Superior temporal gyrus (tissue), 1 donor: ENCODE measurements around the gene SLC35C1.
"Not testable (repeated sequence)": the region's sequence is repeated elsewhere in the genome, so short reads cannot be mapped to it uniquely, and the experiment has no call there.

Source experiments
- DNase-seq: peaks from one replicate; pipeline ENCODE4 v3.0.0-alpha.2; 2016; ENCODE audit errors: extremely low spot score

Gene SLC35C1

GRCh38 chr11:45811109-45811435 is 6.1 kb downstream of the SLC35C1 start:
- DNase-seq, result no peak

DNA sequence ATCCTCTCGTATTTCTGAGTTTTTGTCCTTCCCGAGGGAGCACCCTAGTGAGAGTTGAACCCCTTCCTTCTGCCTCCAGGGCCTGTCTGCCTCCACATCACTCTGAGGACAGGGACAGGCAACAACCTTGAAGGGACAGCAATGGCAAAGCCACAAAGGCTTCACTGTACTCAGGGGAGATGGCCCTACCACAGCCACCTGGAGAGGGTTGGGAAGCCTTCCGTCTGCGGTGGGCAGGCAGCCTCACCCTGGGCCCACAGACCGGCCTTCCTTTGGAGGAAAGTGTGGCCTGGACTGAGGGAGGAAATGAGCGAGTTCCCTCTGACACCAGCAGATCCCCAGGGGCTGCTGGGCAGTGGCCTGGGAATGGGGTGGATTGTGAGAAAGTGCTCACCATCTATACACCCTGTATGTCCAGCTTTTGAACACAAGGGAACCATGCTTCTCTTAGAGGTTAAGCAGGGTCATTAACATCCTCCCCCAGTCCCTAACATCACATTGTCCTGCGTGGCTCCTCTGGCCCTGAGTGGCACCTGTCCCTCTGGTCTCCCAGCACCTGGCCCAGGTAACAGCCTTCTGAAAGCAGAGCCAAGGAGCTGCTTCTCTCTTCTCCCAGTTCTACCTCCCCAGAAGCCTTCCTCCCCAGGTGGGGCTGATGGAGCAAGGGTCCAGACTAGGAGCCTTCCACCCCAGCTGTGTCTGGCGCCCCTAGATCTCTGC is 6.8 kb downstream of the SLC35C1 start:
- no peak for DNase-seq

GRCh38 chr11:45812581-45813548 is 7.9 kb downstream of the SLC35C1 start:
- no peak for DNase-seq

GRCh38 chr11:45815747-45816146 is 10.8 kb downstream of the SLC35C1 start:
- no peak for DNase-seq

DNA sequence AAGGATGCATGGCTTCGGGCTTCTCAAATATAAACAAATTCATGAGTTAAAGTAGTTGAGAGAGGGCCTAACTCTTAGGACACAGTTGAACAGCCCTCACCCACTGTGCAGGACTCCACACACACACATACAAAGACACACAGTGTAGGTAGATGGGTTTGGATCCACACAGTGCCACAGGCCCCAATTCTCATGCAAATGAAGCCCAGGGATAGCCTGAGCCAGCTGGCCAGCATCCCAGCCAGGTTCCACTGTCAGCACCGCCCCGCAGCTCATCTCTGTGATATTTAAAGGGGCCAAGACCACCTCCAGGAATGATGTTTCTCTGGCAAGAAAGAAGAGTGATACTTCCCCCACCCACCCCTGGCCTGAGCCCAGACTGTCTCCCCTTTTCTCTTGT is 11.7 kb downstream of the SLC35C1 start:
- no peak for DNase-seq

DNA sequence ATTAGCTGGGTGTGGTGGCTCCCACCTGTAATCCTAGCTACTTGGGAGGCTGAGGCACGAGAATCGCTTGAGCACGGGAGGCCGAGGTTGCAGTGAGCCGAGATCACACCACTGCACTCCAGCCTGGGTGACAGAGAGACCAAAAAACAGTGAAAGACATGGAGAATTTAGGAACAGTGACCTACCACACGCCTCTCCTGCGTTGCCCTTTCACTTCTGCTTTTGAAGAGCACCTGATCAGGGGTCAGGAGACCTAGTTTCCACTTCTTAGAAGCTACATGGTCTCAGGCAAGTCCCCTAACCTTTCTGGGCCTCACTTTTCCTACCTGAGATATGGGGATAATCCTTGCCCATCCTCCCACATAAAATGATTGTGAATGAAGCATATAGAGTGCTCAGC is 12.2 kb downstream of the SLC35C1 start:
- no peak for DNase-seq

DNA sequence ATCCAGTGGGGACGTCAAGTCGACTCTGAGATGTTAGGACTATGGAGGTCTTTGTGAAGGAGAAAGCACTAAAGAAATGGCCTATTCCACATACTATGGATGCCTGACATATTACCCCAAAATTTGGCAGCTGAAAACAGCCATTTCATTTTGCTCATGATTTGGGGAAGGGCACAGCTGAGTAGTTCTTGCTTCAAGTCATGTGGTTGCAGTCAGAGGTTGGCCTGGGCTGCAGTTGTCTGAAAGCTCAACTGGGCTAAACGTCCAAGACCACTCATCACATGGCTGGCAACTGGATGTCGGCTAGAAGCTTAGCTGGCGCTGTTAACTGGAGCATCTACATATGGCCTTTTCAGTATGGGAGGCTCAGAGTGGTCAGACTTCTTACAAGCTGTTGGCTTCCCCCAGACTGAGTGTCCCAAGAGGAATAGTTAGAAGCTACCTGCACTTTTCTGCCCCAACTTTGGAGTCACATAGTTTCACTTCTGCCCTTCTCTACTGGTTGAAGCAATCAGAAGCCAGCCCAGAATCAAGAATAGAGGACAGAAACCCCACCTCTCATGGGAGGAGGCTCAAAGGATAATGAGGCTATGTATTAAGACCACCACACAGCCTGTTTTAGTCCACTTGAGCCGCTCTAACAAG is 14.1 kb downstream of the SLC35C1 start:
- no peak for DNase-seq

DNA sequence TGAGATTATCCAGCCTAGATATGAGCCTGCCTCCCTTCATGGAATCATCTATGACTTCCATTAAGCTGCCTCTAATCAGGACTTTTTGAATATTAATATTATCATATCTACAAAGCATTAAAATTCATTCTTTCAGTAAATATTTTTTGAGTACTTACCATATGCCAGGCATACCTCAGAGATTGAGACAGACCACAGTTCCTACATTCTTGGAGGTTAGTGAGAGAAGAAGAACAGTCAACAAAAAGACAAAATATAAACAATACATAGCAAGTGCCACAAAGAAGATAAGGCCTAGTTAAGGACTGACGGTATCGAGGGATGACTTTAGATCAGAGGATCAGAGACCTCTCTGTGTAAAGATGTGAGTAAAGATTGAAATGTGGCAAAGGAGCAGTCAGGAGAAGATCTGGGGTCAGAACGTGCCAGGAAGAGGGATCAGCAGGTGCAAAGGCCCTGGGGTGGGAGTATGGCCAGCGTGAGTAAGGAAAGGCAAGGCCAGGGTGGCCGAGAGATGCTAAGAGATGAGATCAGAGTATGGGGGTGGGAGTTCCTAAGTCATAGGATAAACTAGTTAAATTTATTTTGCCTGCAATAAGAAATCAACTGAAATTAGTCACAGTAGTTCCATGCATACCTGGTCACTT is 15.4 kb downstream of the SLC35C1 start:
- no peak for DNase-seq

GRCh38 chr11:45826492-45826891 is 21.5 kb downstream of the SLC35C1 start:
- DNase-seq, result not testable (repeated sequence)

DNA sequence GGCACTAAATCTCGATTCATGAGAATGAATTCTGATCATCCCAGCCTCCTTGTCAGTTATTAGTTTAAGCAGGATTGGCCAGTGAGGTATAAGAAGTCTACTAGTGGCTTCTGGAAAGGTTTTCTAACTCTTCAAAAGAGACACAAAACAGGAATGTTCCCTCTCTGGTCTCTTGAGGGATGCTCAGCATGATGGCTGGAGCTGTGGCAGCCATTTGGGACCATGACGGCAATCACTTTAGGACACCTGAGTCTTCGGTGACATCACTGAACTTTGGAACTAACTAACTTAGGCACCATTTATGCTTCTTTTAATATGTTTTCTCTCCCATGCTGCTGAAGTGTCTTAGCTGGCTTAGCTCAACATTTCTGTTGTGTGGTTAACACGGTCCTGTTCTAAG is 22.2 kb downstream of the SLC35C1 start:
- no peak for DNase-seq

GRCh38 chr11:45828996-45829395 is 24.0 kb downstream of the SLC35C1 start:
- no peak for DNase-seq

DNA sequence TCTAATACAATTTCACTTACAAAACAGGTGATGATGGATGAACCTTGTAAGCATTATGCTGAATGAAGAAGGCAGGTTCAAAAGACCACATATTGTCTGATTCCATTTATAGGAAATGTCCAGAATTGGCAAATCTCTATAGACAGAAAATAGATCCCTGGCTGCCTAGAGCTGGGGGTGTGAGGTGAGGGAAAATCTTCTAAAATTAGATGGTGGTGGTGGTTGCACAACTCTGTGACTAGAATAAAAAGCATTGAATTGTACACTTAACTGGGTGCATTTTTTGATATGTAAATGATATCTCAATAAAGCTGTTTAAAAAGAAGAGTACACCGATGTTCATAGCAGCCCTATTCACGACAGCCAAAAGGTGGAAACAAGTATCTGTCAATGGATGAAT is 25.6 kb downstream of the SLC35C1 start:
- DNase-seq, result peak; percentile 32

DNA sequence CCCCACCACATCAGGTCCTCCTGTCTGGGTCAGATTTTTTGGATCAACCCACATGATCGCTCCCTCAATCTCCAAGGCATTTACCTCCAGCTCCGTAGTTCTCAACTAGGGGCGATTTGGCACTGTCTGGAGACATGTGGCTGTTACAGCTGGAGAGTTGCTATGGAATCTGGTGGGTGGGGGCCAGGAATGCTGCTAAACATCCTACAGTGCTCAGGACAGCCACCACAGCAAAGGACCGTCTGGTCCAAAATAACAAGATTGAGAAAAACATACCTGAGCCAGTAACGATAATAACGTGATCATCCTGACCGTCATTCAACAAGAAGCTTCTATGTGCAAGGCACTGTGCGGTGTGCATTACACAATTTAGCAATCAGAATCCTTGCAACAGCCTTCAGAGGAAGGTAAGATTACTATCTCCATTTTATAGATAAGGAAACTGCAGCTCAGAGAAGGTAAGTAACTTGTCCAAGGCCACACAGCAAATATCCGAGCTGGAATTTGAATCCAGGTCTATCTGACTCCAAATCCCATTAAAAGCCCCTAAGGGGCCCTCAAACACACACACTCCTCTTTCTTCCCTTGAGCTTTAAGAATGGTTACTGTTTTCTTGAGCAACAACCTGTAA is 28.0 kb downstream of the SLC35C1 start:
- no peak for DNase-seq

DNA sequence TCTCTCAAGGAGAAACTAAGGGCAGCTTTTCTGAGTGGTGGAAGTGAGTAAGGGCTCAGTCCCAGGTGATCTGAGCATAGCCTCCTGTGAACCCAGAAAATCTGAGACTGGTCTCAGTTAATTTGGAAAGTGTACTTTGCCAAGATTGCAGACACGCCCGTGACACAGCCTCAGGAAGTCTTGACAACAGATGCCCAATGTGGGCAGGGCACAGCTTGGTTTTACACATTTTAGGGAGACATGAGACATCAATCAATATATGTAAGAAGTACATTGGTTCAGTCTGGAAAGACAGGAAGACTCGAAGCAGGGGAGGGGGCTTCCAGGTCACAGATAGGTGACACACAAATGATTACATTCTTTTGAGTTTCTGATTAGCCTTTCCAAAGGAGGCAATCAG is 28.8 kb downstream of the SLC35C1 start:
- DNase-seq, result no peak

- DNase-seq, result no peak
Observed at GRCh38 chr11:45834298-45834756, 29.4 kb downstream of the SLC35C1 start.

GRCh38 chr11:45839204-45839603 is 34.3 kb downstream of the SLC35C1 start:
- no peak for DNase-seq

GRCh38 chr11:45840251-45840650 is 35.3 kb downstream of the SLC35C1 start:
- DNase-seq, result not testable (repeated sequence)

DNA sequence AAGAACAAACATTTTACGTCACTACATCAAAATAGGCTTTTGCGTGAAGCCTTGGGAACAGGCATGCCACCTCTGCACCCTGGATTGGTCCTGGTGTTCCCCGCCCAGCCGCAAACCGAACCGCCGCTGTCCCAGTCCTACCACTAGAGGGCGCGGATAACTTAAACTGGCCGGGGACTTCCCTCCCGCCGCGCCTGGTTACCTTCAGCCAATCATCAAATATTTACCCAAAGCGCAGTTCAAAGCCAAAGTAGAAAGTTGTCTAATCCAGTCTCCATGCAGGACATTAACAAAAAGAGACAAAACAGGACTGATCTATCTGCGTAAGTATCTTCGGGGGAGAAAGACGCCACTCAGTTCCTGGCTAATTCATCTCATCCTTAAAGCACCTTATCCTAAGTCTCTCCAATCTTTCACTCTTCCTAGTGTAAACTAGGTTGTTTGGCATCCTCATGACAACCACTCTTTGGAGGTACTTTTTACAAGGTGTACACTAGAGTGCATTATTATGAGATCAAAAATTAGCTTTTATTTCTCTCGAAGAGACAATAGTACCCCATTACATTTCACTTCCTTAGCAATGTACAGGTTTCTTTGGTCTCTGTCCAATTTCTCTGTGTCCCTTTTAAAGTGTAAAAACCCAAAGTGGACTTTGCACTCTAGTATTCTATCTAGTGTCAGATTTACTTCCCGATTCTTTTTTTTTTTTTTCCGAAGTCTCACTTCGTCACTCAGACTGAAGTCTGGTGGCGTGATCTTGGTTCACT is 38.4 kb downstream of the SLC35C1 start:
- DNase-seq, result peak; percentile 92

DNA sequence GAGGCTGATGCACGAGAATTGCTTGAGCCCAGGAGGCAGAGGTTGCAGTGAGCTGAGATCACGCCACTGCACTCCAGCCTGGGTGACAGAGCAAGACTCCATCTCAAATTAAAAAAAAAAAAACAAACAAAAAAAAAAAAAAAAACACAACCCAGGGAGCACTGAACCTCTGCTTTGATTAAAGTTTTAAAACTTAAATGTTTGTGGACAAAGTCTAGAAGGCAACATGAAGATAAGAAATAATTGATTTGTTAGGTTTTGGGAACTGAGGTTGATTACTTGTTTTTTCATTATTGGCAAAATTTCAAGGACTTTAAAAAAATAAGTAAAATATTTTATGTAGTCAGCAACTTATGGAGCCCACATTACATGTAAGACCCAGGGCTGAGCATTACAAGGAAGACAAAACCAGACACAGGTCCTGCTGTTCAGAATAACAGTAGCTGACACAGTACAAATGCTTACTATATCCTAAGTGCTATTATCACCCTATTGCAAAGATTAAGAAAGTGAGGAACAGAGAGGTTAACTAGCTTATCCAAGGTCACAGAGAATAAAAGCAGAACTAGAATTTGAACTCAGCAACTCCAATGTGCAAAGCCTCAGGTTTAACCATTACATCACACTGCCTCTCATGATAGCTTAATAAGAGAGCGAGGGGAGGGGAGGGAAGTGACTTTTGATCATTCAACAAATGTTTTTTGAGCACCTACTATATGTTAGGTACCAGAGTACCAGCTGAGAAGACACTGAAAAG is 40.1 kb downstream of the SLC35C1 start:
- DNase-seq, result no peak

DNA sequence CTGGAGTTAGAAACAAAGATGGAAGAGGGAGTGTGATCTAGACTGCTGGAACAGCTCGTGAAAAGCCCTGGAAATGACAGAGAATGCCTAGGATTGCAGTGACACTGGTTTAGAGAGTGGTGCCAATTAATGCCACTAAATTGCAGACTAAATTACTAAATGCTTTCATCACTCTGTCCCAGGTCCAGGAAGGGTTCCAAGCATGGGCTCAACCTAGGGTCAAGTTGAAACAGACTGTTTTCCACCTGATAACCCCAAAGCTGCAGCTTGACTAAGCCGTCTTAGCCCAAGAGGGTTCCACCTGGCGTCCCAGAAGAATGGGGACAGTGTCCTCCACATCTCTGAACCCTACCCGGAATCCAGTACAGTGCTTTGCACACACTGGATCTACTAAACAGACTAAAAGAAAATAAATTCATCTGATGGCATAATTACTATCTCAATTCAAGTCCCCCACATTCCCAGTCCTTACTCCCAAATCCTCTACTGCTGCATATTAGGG is 41.3 kb downstream of the SLC35C1 start:
- no peak for DNase-seq
